K562 (cell line): Measurements from ENCODE around the gene RNU6-9. TPM values are rescaled to one million over a fixed set of nuclear protein-coding genes. Genes with fewer than 3 reads are reported as not detected.

Source experiments
- ATAC-seq: fragments of 200-7000 bp; cut with Tn5 transposase; 3 replicates; pipeline ENCODE4 v1.9.1; 2020; ENCODE audit warnings: moderate library complexity
- BruUV-seq: library from RNA; stranded (reverse); fragments of 400-500 nt; replicated peaks from 2 replicates; lab custom pipeline; 2021; lab: Mats Ljungman, UMichigan
- CTCF ChIA-PET: fragments of 300-600 bp; formaldehyde crosslinking; extraction: SDS; loops from one replicate; lab custom pipeline; 2021; ENCODE audit warnings: low intra/inter-chr PET ratio; lab: Yijun Ruan, JAX
- POLR2A ChIA-PET: fragments of 300-600, 350-650 bp; sonication (Branson Sonifier 250); formaldehyde crosslinking; extraction: SDS; loops from one replicate; lab custom pipeline; 2021; ENCODE audit warnings: antibody characterized with exemption, inconsistent platforms; lab: Yijun Ruan, JAX
- DNase-seq, 4 experiments: peaks; one replicate each; pipeline versions ENCODE4 v3.0.0 to v3.0.0-alpha.2; 2011 to 2018; ENCODE audit warnings: low spot score in 3 of 4, mixed read lengths in 3 of 4; ENCODE audit errors: extremely low read depth in 1 of 4
- FAIRE-seq: peaks from 2 replicates; lab custom pipeline; 2011; peaks lifted over from hg19 to GRCh38; lab: Jason Lieb, UNC
- H2AFZ ChIP-seq: 2 replicates; pipeline ENCODE4 v1.6.0; 2011; ENCODE audit warnings: low read depth, low read length, control low read depth, inconsistent platforms
- H3K27ac ChIP-seq: fragments of 200-600 bp; 3 replicates; pipeline ENCODE4 v1.8.0; 2011; ENCODE audit warnings: low read depth, mild to moderate bottlenecking, control low read depth, inconsistent platforms, low read length, moderate library complexity, mixed read lengths; ENCODE audit errors: extremely low read depth
- H3K27me3 ChIP-seq, 2 experiments: fragments of 300-600 bp in 1 of 2; 2 replicates in 1 of 2; 3 replicates in 1 of 2; pipeline versions ENCODE4 v1.6.0 to v1.8.0; 2011; ENCODE audit warnings: inconsistent platforms in 2 of 2, low read length in 2 of 2, mild to moderate bottlenecking in 1 of 2, mixed read lengths in 1 of 2, moderate library complexity in 1 of 2; ENCODE audit not compliant: control insufficient read depth in 2 of 2, insufficient read depth in 2 of 2
- H3K36me3 ChIP-seq: fragments of 300-600 bp; 3 replicates; pipeline ENCODE4 v1.8.0; 2011; ENCODE audit warnings: mild to moderate bottlenecking, low read length, inconsistent platforms; ENCODE audit not compliant: control insufficient read depth, insufficient read depth
- H3K4me1 ChIP-seq, 2 experiments: fragments of 200-600 bp in 1 of 2; replicated peaks in 1 of 2; 2 replicates in 1 of 2; 3 replicates in 1 of 2; pipeline versions ENCODE4 v1.5.1 to v1.8.0; 2011; ENCODE audit warnings: inconsistent platforms in 2 of 2, low read length in 2 of 2, mild to moderate bottlenecking in 1 of 2, mixed read lengths in 1 of 2, moderate library complexity in 1 of 2; ENCODE audit not compliant: control insufficient read depth in 2 of 2, insufficient read depth in 2 of 2
- H3K4me2 ChIP-seq: 2 replicates; pipeline ENCODE4 v1.6.1; 2011; ENCODE audit warnings: low read length, control low read depth, inconsistent platforms, mixed read lengths; ENCODE audit not compliant: insufficient read depth
- H3K4me3 ChIP-seq: fragments of 200-600 bp; sonication (generic), shearing (Covaris generic); 2 replicates; pipeline ENCODE4 v1.5.1; 2016; ENCODE audit warnings: control low read depth, inconsistent platforms
- H3K79me2 ChIP-seq: fragments of 200-600 bp; 3 replicates; pipeline ENCODE4 v1.8.0; 2011; ENCODE audit warnings: low read length, inconsistent platforms; ENCODE audit not compliant: control insufficient read depth, insufficient read depth
- H3K9ac ChIP-seq, 2 experiments: 2 replicates each; pipeline versions ENCODE4 v1.6.0 to v1.6.1; 2011; ENCODE audit warnings: low read depth in 2 of 2, low read length in 2 of 2, control low read depth in 1 of 2, inconsistent platforms in 1 of 2, mild to moderate bottlenecking in 1 of 2, mixed read lengths in 1 of 2; ENCODE audit not compliant: insufficient read depth in 1 of 2
- H3K9me1 ChIP-seq: one replicate; pipeline ENCODE4 v1.6.0; 2011; ENCODE audit warnings: inconsistent platforms, mild to moderate bottlenecking, low read length, moderate library complexity; ENCODE audit not compliant: control insufficient read depth, insufficient read depth
- H3K9me3 ChIP-seq: replicated peaks from 2 replicates; pipeline ENCODE4 v1.5.1; 2011; ENCODE audit warnings: low read depth, low read length, inconsistent platforms; ENCODE audit not compliant: control insufficient read depth, insufficient read depth
- H4K20me1 ChIP-seq: replicated peaks from 2 replicates; pipeline ENCODE4 v1.6.1; 2011; ENCODE audit warnings: low read length, inconsistent platforms, mixed read lengths; ENCODE audit not compliant: control insufficient read depth, insufficient read depth
- CEBPB ChIP-seq: fragments of 450-650 bp; IDR thresholded peaks from 2 replicates; pipeline ENCODE4 v1.6.1; 2016; ENCODE audit warnings: missing genetic modification characterization, missing compliant biosample characterization
- CHD4 ChIP-seq: fragments of 200-600 bp; sonication (generic); IDR thresholded peaks from 3 replicates; pipeline ENCODE4 v1.6.1; 2012; ENCODE audit warnings: low read depth, mild to moderate bottlenecking, mixed read lengths, low read length, inconsistent platforms; ENCODE audit not compliant: insufficient read depth, insufficient replicate concordance, poor library complexity, severe bottlenecking
- ID3 ChIP-seq, 2 experiments: fragments of 250-450 bp in 1 of 2; fragments of 450-650 bp in 1 of 2; sonication (Bioruptor Pico) in 1 of 2; IDR thresholded peaks; 2 replicates each; pipeline versions ENCODE4 v1.6.1 to v1.8.0; 2016 to 2021; ENCODE audit warnings: mild to moderate bottlenecking in 2 of 2, moderate library complexity in 2 of 2, missing compliant biosample characterization in 1 of 2, missing genetic modification characterization in 1 of 2
- MIER1 ChIP-seq: fragments of 450-650 bp; IDR thresholded peaks from 2 replicates; pipeline ENCODE4 v1.6.1; 2016; ENCODE audit warnings: antibody characterized with exemption, mild to moderate bottlenecking, low read depth
- NFYB ChIP-seq: IDR thresholded peaks from 2 replicates; pipeline ENCODE4 v1.6.1; 2011; ENCODE audit warnings: mild to moderate bottlenecking, moderate library complexity; ENCODE audit not compliant: insufficient read length; ENCODE audit errors: extremely low read depth
- RREB1 ChIP-seq: fragments of 250-450 bp; sonication (Bioruptor Pico); IDR thresholded peaks from 2 replicates; pipeline ENCODE4 v1.4.0; 2020
- TGIF2 ChIP-seq: sonication (generic); formaldehyde crosslinking; IDR thresholded peaks from 2 replicates; pipeline ENCODE4 v1.8.1; 2022; ENCODE audit warnings: mild to moderate bottlenecking, missing genetic modification reagents, moderate library complexity
- THRAP3 ChIP-seq: fragments of 450-650 bp; IDR thresholded peaks from 2 replicates; pipeline ENCODE4 v1.6.1; 2016; ENCODE audit warnings: mild to moderate bottlenecking, inconsistent platforms, borderline replicate concordance
- TRIM28 ChIP-seq: fragments of 450-650 bp; IDR thresholded peaks from 2 replicates; pipeline ENCODE4 v1.6.1; 2017
- ZBTB7A ChIP-seq: IDR thresholded peaks from 2 replicates; pipeline ENCODE4 v1.6.1; 2011; ENCODE audit warnings: low read depth, mild to moderate bottlenecking, low read length, moderate library complexity, borderline replicate concordance; ENCODE audit not compliant: control insufficient read depth
- ZNF146 ChIP-seq: IDR thresholded peaks from one replicate; pipeline ENCODE4 v1.6.1; 2018; ENCODE audit warnings: missing compliant biosample characterization; ENCODE audit not compliant: unreplicated experiment
- WGBS: fragments of 100-300 bp; shearing (Covaris generic); methylation state at CpG from one replicate; pipeline ENCODE4 v1.1.6; 2016; ENCODE audit warnings: low coverage, mixed read lengths; ENCODE audit not compliant: insufficient coverage; ENCODE audit errors: missing lambda C conversion rate; 5-methylcytosine and 5-hydroxymethylcytosine counted together
- in situ Hi-C: fragments of 300-500 bp; cut with MboI; formaldehyde crosslinking; loops from 4 replicates; pipeline ENCODE4 v1.15.0; 2018; ENCODE audit warnings: inconsistent platforms, mixed read lengths
- intact Hi-C: fragments of 100-400 bp; cut with micrococcal nuclease; formaldehyde crosslinking; loops from 2 replicates; pipeline ENCODE4 v1.14.2; 2022
- polyA plus RNA-seq, 8 experiments: library from polyadenylated mRNA; depleted of rRNA in 4 of 8; stranded (reverse) in 5 of 8; unstranded in 3 of 8; fragments of >200 nt; fragmentation: Nextera tagmentation in 2 of 8; fragmentation: Illumina TruSeq in 1 of 8; extraction: Ambion mirVana in 2 of 8; extraction: Trizol in 1 of 8; gene quantifications; 2 replicates each; pipeline versions ENCODE4 v1.2.1 to v1.2.3, GENCODE V29; 2011 to 2014; ENCODE audit warnings: inconsistent platforms in 1 of 8, missing spikeins in 1 of 8
- total RNA-seq, 7 experiments: library from RNA; depleted of rRNA in 6 of 7; stranded (reverse); fragments of >200 nt in 6 of 7; fragmentation: Illumina TruSeq in 2 of 7; extraction: Trizol in 2 of 7; gene quantifications; 2 replicates each; pipeline versions ENCODE4 v1.2.1 to v1.2.3, GENCODE V29; 2011 to 2021; ENCODE audit warnings: low replicate concordance in 1 of 7
- TF ChIP-seq, protein P1 (sequence below): fragments of 450-650 bp; formaldehyde crosslinking; IDR thresholded peaks from 2 replicates; pipeline ENCODE4 v1.4.0; 2022; ENCODE audit warnings: missing genetic modification characterization

The RNU6-9 gene
- total and polyA plus RNA-seq, 9 of the 15 experiments (the other 6 are each of a cell fraction or from before 2014, with no cell fraction given) = not detected

GRCh38 chr19:858868-859843 is 34.1 kb upstream of the RNU6-9 start, which contains the start of gene CFD:
Gene CFD (plus strand): TSS chr19:859664. CDS start chr19:859690, 26 bp downstream.
- peaks cover 5% of the 10 kb centered on the region; the same call in 1 of the 3 replicates for H3K36me3 ChIP-seq
- H3K27me3 ChIP-seq = no peaks in the 10 kb centered on the region
- ChIA-PET POLR2A (interaction anchor here (1.0 kb wide), 1 partner anchor 11 kb away, joined by 3 read pairs; no protein-coding TSS in a partner anchor), CTCF (no interaction called here)
- no peaks in the 10 kb centered on the region for H3K9me1 ChIP-seq
- H4K20me1 ChIP-seq = no peaks in the 10 kb centered on the region
- BruUV-seq = no TSS peak
- FAIRE-seq (peak; percentile 56), ATAC-seq (no peak), DNase-seq (peak in 2 of 4 experiments; percentile 45 to 46)
- H3K9me3 ChIP-seq = no peaks in the 10 kb centered on the region
- peak within 1 kb of the TSS; percentile 91 for H2AFZ ChIP-seq
- in situ Hi-C loops = loop anchor here (5.0 kb wide), 1 partner anchor 92 kb away; no protein-coding TSS in a partner anchor
- peaks cover 11% of the 10 kb centered on the region for H3K79me2 ChIP-seq
- intact Hi-C loops = no loop called here
- peak within 1 kb of the TSS; percentile 73 to 90 for H3K9ac ChIP-seq
- peaks cover 24 to 66% of the 10 kb centered on the region in 2 experiments for H3K4me1 ChIP-seq
- H3K4me2 ChIP-seq = peak within 1 kb of the TSS; percentile 81
- H3K4me3 ChIP-seq = peak within 1 kb of the TSS; percentile 62
- 39% methylated on average over 11 of the region's 24 CpGs for WGBS
- H3K27ac ChIP-seq = peak within 1 kb of the TSS; percentile 82
- TF ChIP-seq CHD4 (peak; percentile 69), MIER1 (no peak), ID3 (CRISPR knock-in tag; IDR thresholded peaks at IDR 0.05) (no peak), ID3 (tag; IDR thresholded peaks at IDR 0.05) (no peak), TRIM28 (no peak), THRAP3 (no peak), NFYB (no peak), ZNF146 (no peak), RREB1 (no peak), TGIF2 (CRISPR knock-in tag) (no peak), ZBTB7A (peak; percentile 29; the same call in 1 of the 2 replicates), CEBPB (tag) (peak; percentile 81)
- TF ChIP-seq, protein P1, sequence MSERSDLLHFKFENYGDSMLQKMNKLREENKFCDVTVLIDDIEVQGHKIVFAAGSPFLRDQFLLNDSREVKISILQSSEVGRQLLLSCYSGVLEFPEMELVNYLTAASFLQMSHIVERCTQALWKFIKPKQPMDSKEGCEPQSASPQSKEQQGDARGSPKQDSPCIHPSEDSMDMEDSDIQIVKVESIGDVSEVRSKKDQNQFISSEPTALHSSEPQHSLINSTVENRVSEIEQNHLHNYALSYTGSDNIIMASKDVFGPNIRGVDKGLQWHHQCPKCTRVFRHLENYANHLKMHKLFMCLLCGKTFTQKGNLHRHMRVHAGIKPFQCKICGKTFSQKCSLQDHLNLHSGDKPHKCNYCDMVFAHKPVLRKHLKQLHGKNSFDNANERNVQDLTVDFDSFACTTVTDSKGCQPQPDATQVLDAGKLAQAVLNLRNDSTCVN = no peak
